Astrocyte of the spinal cord (primary cell): ENCODE results near the gene C6orf15.
"Not testable (repeated sequence)": the region's sequence is repeated elsewhere in the genome, so short reads cannot be mapped to it uniquely, and the experiment has no call there.

Experiments
- DNase-seq: peaks from one replicate; pipeline ENCODE4 v3.0.0; 2011; ENCODE audit warnings: low read depth, low spot score
- H3K4me3 ChIP-seq: 2 replicates; pipeline ENCODE4 v1.5.1; 2011; ENCODE audit warnings: low read depth, mild to moderate bottlenecking, low read length, moderate library complexity
- CTCF ChIP-seq: IDR thresholded peaks from 2 replicates; pipeline ENCODE4 v1.5.1; 2012; ENCODE audit warnings: low read depth, mild to moderate bottlenecking, low read length, inconsistent platforms
- in situ Hi-C: cut with HindIII; loops from 2 replicates; pipeline ENCODE4 v1.10.0; 2017; ENCODE audit warnings: low sequenced_read_pairs

Gene C6orf15

GRCh38 chr6:31079656-31080261 is 32.6 kb downstream of the C6orf15 start:
- TF ChIP-seq CTCF, result peak; percentile 88
- in situ Hi-C loops, result no loop called here
- peak; percentile 63 for DNase-seq
- no peak overlapping the region for H3K4me3 ChIP-seq

GRCh38 chr6:31076611-31077010 is 35.8 kb downstream of the C6orf15 start:
- H3K4me3 ChIP-seq, result no peak overlapping the region
- TF ChIP-seq CTCF, result no peak
- in situ Hi-C loops, result no loop called here

GRCh38 chr6:31075528-31075927 is 36.8 kb downstream of the C6orf15 start:
- in situ Hi-C loops, result no loop called here
- peak; percentile 69 for DNase-seq
- TF ChIP-seq CTCF, result no peak
- H3K4me3 ChIP-seq, result no peak overlapping the region

More at GRCh38 chr6:31076611-31077010, 35.8 kb downstream of the C6orf15 start:
- DNase-seq, result no peak

GRCh38 chr6:31074401-31074800 is 38.0 kb downstream of the C6orf15 start:
- DNase-seq, result no peak
- in situ Hi-C loops, result no loop called here
- H3K4me3 ChIP-seq, result no peak overlapping the region
- no peak for TF ChIP-seq CTCF

- peak; percentile 79 for DNase-seq
- in situ Hi-C loops, result no loop called here
- TF ChIP-seq CTCF, result peak; percentile 77
- H3K4me3 ChIP-seq, result no peak overlapping the region
Observed at GRCh38 chr6:31070711-31071197, 41.6 kb downstream of the C6orf15 start.

GRCh38 chr6:31068669-31069340 is 43.6 kb downstream of the C6orf15 start:
- in situ Hi-C loops, result no loop called here

GRCh38 chr6:31067891-31068668 is 44.3 kb downstream of the C6orf15 start:
- in situ Hi-C loops, DNase-seq, H3K4me3 ChIP-seq: not testable (repeated sequence)

More at GRCh38 chr6:31068669-31069340, 43.6 kb downstream of the C6orf15 start:
- peak; percentile 92 for TF ChIP-seq CTCF
- H3K4me3 ChIP-seq, result no peak overlapping the region
- peak; percentile 80 for DNase-seq

GRCh38 chr6:31067028-31067427 is 45.3 kb downstream of the C6orf15 start:
- H3K4me3 ChIP-seq, in situ Hi-C loops, DNase-seq: not testable (repeated sequence)
